ENCODE results near the gene CLEC16A. TPM values are rescaled to one million over a fixed set of nuclear protein-coding genes. Genes with fewer than 3 reads are reported as not detected.

CLEC16A gene
- total RNA-seq, 4 donors from 2014 or later, result 20.2 to 28.8 (median 22.8) TPM

DNA sequence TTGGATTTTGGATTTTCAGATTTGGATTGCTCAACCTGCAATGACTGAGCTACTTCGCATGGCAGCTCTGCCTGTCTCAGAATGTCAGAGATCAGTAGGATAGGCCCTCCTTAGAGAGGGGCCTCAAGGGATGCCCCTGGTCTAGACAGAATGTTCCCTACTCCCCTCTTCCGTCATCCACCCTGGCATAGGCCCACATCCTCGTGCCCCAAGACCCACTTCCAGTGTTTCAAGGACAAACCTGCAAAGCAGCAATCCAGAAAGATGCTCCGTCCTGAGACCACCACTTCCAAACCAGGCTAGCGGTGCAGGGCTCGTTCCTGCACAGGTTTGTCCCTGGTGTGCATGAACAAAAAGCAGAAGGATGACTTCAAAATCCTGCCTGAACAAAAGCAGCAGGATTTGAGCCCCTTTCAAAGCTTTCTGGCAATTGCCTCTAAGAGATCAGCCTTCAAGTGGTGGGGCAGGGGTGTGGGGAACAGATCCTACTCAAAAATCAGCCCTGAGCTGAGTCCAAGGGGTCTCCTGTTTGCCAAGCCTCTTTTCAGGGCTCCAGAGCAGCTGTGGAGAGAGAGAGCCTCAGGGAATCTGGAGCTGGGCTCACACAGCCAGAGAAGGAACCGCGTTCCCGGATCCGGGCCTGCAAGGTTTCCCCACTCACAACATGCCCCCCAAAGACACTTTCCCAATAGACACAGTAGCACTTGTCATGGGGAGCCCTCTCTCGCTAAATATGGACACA, 190.5 kb downstream of the CLEC16A start:
- TF ChIP-seq, protein P1, sequence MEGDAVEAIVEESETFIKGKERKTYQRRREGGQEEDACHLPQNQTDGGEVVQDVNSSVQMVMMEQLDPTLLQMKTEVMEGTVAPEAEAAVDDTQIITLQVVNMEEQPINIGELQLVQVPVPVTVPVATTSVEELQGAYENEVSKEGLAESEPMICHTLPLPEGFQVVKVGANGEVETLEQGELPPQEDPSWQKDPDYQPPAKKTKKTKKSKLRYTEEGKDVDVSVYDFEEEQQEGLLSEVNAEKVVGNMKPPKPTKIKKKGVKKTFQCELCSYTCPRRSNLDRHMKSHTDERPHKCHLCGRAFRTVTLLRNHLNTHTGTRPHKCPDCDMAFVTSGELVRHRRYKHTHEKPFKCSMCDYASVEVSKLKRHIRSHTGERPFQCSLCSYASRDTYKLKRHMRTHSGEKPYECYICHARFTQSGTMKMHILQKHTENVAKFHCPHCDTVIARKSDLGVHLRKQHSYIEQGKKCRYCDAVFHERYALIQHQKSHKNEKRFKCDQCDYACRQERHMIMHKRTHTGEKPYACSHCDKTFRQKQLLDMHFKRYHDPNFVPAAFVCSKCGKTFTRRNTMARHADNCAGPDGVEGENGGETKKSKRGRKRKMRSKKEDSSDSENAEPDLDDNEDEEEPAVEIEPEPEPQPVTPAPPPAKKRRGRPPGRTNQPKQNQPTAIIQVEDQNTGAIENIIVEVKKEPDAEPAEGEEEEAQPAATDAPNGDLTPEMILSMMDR (IDR thresholded peaks at IDR 0.05; ENCODE audit: low read depth), result no peak

DNA sequence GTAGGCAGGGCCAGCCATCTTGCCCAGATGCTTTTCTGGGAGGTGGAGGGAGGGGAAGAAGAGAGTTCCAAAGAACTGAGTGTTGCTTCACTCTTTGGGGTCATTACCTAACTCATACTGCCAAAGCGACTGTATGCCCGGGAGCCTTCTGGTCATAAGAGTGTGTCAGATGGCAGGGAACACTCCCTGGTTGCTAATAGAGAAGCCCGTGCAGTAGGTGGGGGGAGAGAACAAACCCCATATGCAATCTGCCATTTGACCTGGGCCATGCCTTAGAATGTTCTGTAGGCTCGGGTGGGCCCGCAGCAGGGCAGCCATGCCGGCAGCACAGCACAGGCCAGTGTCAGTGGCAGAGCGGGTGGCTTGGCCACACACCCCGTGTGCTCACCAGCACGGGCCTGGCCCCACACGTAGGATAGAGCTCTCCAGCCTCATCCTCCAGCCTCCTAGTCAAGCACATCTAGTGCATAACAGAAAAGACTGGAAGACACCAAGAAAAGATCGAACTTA, 191.2 kb downstream of the CLEC16A start:
- TF ChIP-seq, protein P1 (IDR thresholded peaks at IDR 0.05; ENCODE audit: low read depth), result no peak

DNA sequence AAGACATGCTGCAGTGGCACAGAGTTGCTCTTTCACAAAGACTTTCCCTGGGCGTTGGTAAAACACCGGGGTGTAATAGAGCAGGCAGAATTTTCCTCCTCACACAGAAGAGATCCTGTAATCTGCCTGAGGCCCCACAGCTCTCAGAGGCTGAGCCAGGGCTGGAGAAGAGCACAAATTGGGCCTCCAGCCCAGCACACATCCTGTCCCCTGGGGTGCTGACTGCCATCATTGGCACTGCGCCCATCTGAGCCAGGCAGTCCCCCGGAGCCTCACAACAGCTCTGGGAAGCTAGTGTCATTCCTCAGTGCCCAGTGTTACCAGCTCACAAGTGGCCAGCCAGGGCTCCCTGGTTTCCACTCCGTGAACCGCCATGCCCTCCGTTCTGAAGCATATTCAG, 192.2 kb downstream of the CLEC16A start:
- TF ChIP-seq, protein P1 (IDR thresholded peaks at IDR 0.05; ENCODE audit: low read depth), result no peak

DNA sequence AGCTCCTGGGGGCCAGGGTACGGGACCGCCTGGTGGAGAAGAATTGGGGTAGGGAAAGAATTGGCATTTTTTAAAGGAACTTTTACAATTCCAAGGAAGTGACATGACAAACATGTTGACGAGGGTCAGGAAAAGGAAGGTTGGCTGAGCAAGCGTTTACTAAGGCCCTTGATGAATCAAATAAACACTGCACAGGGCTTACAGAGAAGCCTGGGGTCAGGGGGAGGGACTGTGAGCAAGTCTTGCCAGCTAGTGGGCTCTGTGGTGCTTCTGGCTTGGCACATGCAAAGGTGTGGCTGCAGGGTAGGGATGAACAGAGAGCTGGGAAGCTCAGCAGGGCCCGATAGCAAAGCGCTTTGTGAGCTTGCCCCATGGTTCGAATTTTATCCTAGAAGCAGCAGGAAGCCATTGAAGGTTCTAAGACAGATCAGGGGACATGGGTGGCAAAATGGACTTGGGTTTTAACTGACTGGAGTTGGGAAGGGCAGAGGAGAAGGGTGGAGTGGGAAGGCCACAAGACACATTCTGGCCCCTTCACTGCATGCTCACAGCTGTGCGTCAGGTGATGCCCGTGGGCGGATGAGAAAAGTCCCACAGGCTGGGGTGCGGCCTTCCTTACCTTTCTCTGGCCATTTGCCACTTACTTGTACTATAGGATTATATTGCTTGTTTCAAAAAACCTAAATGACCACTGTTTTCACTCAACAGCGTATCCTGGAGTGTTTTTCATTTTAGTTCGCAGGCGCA, 193.8 kb downstream of the CLEC16A start:
- TF ChIP-seq, protein P1 (IDR thresholded peaks at IDR 0.05; ENCODE audit: low read depth), result no peak

DNA sequence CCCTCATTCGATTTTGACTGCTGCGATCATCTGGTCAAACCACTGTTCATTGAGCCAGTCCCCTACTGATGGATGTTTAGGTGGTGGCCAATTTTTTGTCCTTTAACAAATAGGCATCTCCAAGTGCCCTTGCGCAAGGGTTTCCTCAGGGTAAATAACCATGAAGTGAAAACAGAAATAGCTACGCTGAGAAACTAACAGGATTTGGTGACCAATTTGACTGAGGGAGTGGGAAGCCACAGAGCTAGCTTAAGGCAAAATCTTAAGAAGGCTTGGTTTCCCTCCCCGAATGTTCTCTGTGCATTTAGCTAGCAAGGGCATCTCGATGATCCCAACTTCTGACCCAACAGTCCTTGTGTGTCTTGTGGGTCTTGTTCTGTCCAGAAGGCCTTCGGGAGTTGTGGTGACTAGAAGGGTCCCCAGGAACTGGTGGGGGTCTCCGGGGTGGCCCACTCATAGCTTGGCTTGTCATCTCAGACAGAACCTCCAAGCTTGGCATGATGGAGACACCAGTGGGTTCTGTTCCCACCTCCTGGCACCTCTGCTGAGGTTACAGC, 194.5 kb downstream of the CLEC16A start:
- TF ChIP-seq, protein P1 (IDR thresholded peaks at IDR 0.05; ENCODE audit: low read depth), result no peak

DNA sequence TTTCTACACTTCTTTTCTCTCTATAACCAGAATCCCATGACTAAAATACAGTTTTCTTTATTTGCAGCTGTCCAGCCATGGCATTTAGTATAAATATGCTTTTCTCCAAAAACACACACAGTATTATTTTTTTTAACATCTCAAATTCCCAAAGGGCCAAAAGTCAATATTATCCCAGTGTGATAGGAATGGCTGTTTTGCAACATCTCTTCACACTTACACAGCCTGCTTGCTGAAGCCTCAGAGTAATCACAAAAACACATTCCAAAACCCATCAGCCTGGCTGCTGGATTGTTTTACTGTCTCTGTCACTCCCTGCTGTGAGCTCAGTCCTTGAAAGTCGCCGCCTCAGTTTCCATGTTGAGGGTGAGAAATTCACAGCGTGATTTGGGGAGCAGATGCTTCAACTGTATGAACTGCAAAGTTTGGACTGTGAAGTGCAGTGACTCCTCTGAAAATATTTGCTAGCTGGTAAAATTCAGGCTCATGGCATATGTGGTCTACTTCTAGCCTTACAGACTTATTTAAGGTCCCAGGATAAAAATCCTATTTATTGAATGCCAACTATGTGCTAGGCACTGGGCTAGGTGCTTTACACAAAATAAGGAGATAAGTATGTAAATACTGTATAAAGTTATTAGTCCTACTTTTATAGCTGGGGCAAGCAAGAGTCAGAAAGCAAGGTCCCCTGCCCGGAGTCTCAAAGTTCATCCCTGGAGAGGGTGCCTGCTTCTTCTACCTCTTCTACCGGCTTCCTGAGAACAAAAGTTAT, 195.1 kb downstream of the CLEC16A start:
- TF ChIP-seq, protein P1 (IDR thresholded peaks at IDR 0.05; ENCODE audit: low read depth), result no peak
